ENCODE results near the gene PBX2. TPM values are rescaled to one million over a fixed set of nuclear protein-coding genes. Genes with fewer than 3 reads are reported as not detected.

Gene PBX2
- total and polyA plus RNA-seq, 2 experiments from 2014 or later, result 3.1 to 25.4 TPM

DNA sequence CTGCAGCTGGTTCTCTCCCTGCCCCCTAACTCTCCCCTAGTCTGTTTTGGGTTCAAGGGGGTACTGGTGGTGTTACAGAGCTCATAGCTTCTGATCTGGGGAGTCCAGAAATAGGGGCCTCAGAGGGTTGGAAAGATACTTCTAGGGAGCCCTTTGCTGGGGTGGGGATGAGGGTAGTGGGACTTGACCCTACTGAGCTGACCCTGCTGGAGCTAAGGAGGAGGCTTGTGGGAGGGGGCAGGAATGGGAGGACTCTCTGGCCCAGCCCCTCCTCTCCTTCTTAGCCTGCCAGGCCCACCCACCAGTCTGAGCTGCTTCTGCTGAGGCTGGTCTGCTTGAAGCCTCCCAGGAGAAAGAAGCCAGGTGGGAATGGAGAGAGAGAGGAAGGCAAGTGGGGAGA, 25.7 kb downstream of the PBX2 start, which contains the start of gene EGFL8:
Gene EGFL8 (plus strand): TSS at position 301 of the 400 bp plus-strand sequence. CDS start 1,571 bp downstream, outside the sequence.
- Histone ChIP-seq H4K20me1 (ENCODE audit: insufficient read depth) (no peaks in the 10 kb centered on the region), H3K27ac (no peak within 1 kb of the TSS), H3K4me2 (ENCODE audit: unreplicated experiment) (no peak within 1 kb of the TSS), H3F3A (ENCODE audit: insufficient read depth) (no peaks in the 10 kb centered on the region; the same call in 1 of the 2 replicates), H3K79me2 (ENCODE audit: insufficient read depth) (no peaks in the 10 kb centered on the region), H3K9ac (no peak within 1 kb of the TSS), H3K27me3 (replicated peaks; ENCODE audit: insufficient read depth) (no peaks in the 10 kb centered on the region), H3K9me2 (ENCODE audit: insufficient read depth) (no peaks in the 10 kb centered on the region), H3K4me1 (ENCODE audit: insufficient read depth) (peaks cover 8% of the 10 kb centered on the region; the same call in 1 of the 2 replicates), H3K4me3 (no peak within 1 kb of the TSS), H3K9me3 (ENCODE audit: low read depth) (no peaks in the 10 kb centered on the region), H3K36me3 (ENCODE audit: low read depth) (peaks cover 6% of the 10 kb centered on the region; the same call in 1 of the 2 replicates), H2AFZ (no peak within 1 kb of the TSS)
- in situ Hi-C loops (cut with MboI), result no loop called here
- DNase-seq, result no peak
- TF ChIP-seq EZH2 (IDR thresholded peaks at IDR 0.05; ENCODE audit: insufficient read depth, poor library complexity, severe bottlenecking), result no peak
- no peak for TF ChIP-seq EZH2phosphoT487 (IDR thresholded peaks at IDR 0.05; ENCODE audit: insufficient read depth, low read depth)

DNA sequence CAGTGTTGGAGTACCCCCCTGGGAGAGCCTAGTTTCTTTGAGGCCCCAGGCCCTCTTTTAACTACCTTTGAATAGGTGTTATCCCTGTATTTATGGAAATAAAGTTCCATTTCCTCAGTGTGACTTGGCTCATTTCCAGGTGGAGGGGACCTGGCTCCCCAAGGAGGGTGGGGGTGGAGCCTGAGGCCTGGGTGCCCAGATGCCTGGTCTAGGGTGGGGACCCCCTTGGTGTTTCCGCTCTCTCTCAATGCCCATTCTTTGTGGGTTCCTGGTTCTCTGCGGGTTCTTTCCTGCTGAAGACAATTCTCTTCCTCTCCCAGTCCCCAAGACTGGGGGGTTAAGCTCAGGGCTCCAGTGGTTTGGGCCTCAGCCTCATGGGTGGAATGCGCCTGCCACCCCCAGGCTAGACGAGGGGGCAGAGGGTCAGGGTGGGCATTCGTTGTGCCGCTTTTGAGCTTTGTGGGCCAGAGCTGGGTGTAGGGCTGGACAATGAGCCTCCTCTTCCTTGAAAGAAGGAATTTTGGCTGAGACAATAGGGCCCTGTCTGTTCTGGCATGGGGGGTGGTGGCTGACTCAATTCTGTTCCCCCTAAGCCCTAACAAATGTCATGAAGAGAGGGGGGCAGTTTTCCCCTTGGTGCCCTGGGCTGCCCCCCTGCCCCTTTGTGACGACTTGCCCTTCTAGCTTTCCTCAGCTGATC, 26.3 kb downstream of the PBX2 start:
- H3F3A ChIP-seq (ENCODE audit: insufficient read depth), result no peaks in the 10 kb centered on the region; the same call in 1 of the 2 replicates
- in situ Hi-C loops (cut with MboI), result no loop called here
- no peaks in the 10 kb centered on the region for H3K27me3 ChIP-seq (replicated peaks; ENCODE audit: insufficient read depth)
- H3K4me2 ChIP-seq (ENCODE audit: unreplicated experiment), result no peak overlapping the region
- H3K4me1 ChIP-seq (ENCODE audit: insufficient read depth), result peaks cover 4% of the 10 kb centered on the region; the same call in 1 of the 2 replicates
- no peak overlapping the region for H2AFZ ChIP-seq
- H3K27ac ChIP-seq, result no peak overlapping the region
- no peaks in the 10 kb centered on the region for H3K9me3 ChIP-seq (ENCODE audit: low read depth)
- no peak overlapping the region for H3K9ac ChIP-seq
- no peak for DNase-seq
- TF ChIP-seq EZH2phosphoT487 (IDR thresholded peaks at IDR 0.05; ENCODE audit: insufficient read depth, low read depth) (no peak), EZH2 (IDR thresholded peaks at IDR 0.05; ENCODE audit: insufficient read depth, poor library complexity, severe bottlenecking) (no peak)
- H3K79me2 ChIP-seq (ENCODE audit: insufficient read depth), result no peaks in the 10 kb centered on the region
- H3K9me2 ChIP-seq (ENCODE audit: insufficient read depth), result no peaks in the 10 kb centered on the region
- 99% methylated on average over 7 of the region's 7 CpGs for WGBS, 2 experiments (ENCODE audit: low coverage in 1 of 2, low lambda C conversion rate in 2 of 2, missing lambda C conversion rate in 2 of 2)
- no peaks in the 10 kb centered on the region for H4K20me1 ChIP-seq (ENCODE audit: insufficient read depth)
- no peak overlapping the region for H3K4me3 ChIP-seq
- peaks cover 3% of the 10 kb centered on the region; the same call in 1 of the 2 replicates for H3K36me3 ChIP-seq (ENCODE audit: low read depth)

DNA sequence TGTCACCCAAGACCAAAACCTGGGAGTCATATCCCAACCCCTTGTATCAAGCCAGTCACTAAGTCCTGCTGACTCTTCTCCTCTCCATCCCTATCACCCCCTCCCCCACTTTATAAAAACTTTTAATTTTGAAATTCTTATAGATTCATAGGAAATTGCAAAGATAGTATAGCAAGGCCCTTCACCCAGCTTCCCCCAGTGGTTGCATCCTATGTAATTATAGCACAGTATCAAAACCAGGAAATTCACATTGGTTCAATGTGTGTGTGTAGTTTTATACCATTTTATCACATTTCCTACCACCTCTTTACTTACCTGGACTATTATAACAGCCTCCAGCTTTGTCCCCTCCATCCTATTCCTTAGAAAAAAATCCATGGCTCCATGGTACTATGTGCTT, 31.9 kb downstream of the PBX2 start:
- Histone ChIP-seq H3K27me3 (replicated peaks; ENCODE audit: insufficient read depth) (no peaks in the 10 kb centered on the region), H3K36me3 (ENCODE audit: low read depth) (peaks cover 11% of the 10 kb centered on the region; the same call in 1 of the 2 replicates), H2AFZ (no peak overlapping the region), H3K4me1 (ENCODE audit: insufficient read depth) (peaks cover 8% of the 10 kb centered on the region; the same call in 1 of the 2 replicates), H3K9me3 (ENCODE audit: low read depth) (no peaks in the 10 kb centered on the region), H3K27ac (no peak overlapping the region), H3K4me3 (no peak overlapping the region), H3K79me2 (ENCODE audit: insufficient read depth) (peaks cover 24% of the 10 kb centered on the region), H3F3A (ENCODE audit: insufficient read depth) (peaks cover 2% of the 10 kb centered on the region; the same call in 1 of the 2 replicates), H4K20me1 (ENCODE audit: insufficient read depth) (no peaks in the 10 kb centered on the region), H3K9ac (no peak overlapping the region), H3K9me2 (ENCODE audit: insufficient read depth) (no peaks in the 10 kb centered on the region), H3K4me2 (ENCODE audit: unreplicated experiment) (no peak overlapping the region)
- no peak for DNase-seq
- in situ Hi-C loops (cut with MboI), result no loop called here
- TF ChIP-seq EZH2phosphoT487 (IDR thresholded peaks at IDR 0.05; ENCODE audit: insufficient read depth, low read depth), result no peak
- no peak for TF ChIP-seq EZH2 (IDR thresholded peaks at IDR 0.05; ENCODE audit: insufficient read depth, poor library complexity, severe bottlenecking)

DNA sequence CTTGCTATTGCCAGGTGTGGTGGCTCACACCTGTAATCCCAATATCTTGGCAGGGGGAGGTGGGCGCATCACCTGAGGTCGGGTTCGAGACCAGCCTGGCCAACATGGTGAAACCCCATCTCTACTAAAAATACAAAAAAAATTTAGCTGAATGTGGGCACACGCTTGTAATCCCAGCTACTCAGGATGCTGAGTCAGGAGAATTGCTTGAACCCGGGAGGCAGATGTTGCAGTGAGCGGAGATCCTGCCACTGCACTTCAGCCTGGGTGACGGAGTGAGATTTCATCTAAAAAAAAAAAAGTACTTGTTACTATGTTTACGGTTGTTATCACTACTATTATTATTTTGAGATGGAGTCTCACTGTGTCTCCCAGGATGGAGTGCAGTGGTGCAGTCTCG, 33.1 kb downstream of the PBX2 start:
- H2AFZ ChIP-seq, result no peak overlapping the region
- H3K36me3 ChIP-seq (ENCODE audit: low read depth), result peaks cover 11% of the 10 kb centered on the region; the same call in 1 of the 2 replicates
- H3K27me3 ChIP-seq (replicated peaks; ENCODE audit: insufficient read depth), result no peaks in the 10 kb centered on the region
- H3K27ac ChIP-seq, result no peak overlapping the region
- peaks cover 19% of the 10 kb centered on the region for H3K4me1 ChIP-seq (ENCODE audit: insufficient read depth)
- WGBS, 2 experiments (ENCODE audit: low coverage in 1 of 2, low lambda C conversion rate in 2 of 2, missing lambda C conversion rate in 2 of 2), result 83 to 84% methylated on average over 9 of the region's 9 CpGs
- no peaks in the 10 kb centered on the region for H3K9me3 ChIP-seq (ENCODE audit: low read depth)
- H3K9ac ChIP-seq, result no peak overlapping the region
- in situ Hi-C loops (cut with MboI), result no loop called here
- DNase-seq, result no peak
- H3K79me2 ChIP-seq (ENCODE audit: insufficient read depth), result peaks cover 28% of the 10 kb centered on the region
- peaks cover 9% of the 10 kb centered on the region; the same call in 1 of the 2 replicates for H3F3A ChIP-seq (ENCODE audit: insufficient read depth)
- no peak overlapping the region for H3K4me2 ChIP-seq (ENCODE audit: unreplicated experiment)
- no peaks in the 10 kb centered on the region for H3K9me2 ChIP-seq (ENCODE audit: insufficient read depth)
- no peaks in the 10 kb centered on the region for H4K20me1 ChIP-seq (ENCODE audit: insufficient read depth)
- H3K4me3 ChIP-seq, result no peak overlapping the region
- TF ChIP-seq EZH2phosphoT487 (IDR thresholded peaks at IDR 0.05; ENCODE audit: insufficient read depth, low read depth) (no peak), EZH2 (IDR thresholded peaks at IDR 0.05; ENCODE audit: insufficient read depth, poor library complexity, severe bottlenecking) (no peak)
